DMS153 treated with DMSO at 0.1 percent for 48 hours (cell line): ENCODE measurements around the gene VIT.
A peak's percentile ranks its signal among the peaks of the same experiment; 100 is the strongest.

Experiments
- DNase-seq: peaks from one replicate; lab custom pipeline; 2025; ENCODE audit not compliant: unreplicated experiment; lab: John Stamatoyannopoulos, UW

VIT gene

GRCh38 chr2:36756438-36756837 is 59.9 kb downstream of the VIT start:
- DNase-seq = no peak

- no peak for DNase-seq
These were observed 66.4 kb downstream of the VIT start for GRCh38 chr2:36762764-36763490.

GRCh38 chr2:36769106-36769505 is 72.6 kb downstream of the VIT start:
- DNase-seq = no peak

- DNase-seq = peak; percentile 13
These were observed 74.2 kb downstream of the VIT start for GRCh38 chr2:36770542-36771287.

GRCh38 chr2:36771671-36772070 is 75.2 kb downstream of the VIT start:
- no peak for DNase-seq

GRCh38 chr2:36773947-36774346 is 77.4 kb downstream of the VIT start:
- no peak for DNase-seq

- no peak for DNase-seq
These were observed 78.8 kb downstream of the VIT start for GRCh38 chr2:36775261-36775660.

- no peak for DNase-seq
These were observed 79.3 kb downstream of the VIT start for GRCh38 chr2:36775806-36776205.

GRCh38 chr2:36777272-36777671 is 80.8 kb downstream of the VIT start:
- DNase-seq = no peak

GRCh38 chr2:36777788-36778187 is 81.3 kb downstream of the VIT start:
- DNase-seq = no peak

- DNase-seq = no peak
These were observed 83.0 kb downstream of the VIT start for GRCh38 chr2:36779462-36779861.

- DNase-seq = peak; percentile 69
These were observed 83.8 kb downstream of the VIT start for GRCh38 chr2:36780231-36780839.

- no peak for DNase-seq
These were observed 85.6 kb downstream of the VIT start for GRCh38 chr2:36781907-36782720.

GRCh38 chr2:36783246-36783645 is 86.7 kb downstream of the VIT start:
- DNase-seq = no peak

GRCh38 chr2:36785179-36785795 is 88.8 kb downstream of the VIT start:
- peak; percentile 39 for DNase-seq

- DNase-seq = no peak
These were observed 92.8 kb downstream of the VIT start for GRCh38 chr2:36789181-36789804.

- no peak for DNase-seq
These were observed 96.4 kb downstream of the VIT start for GRCh38 chr2:36792951-36793350.

GRCh38 chr2:36797324-36798070 is 101.0 kb downstream of the VIT start:
- no peak for DNase-seq

GRCh38 chr2:36798724-36799123 is 102.2 kb downstream of the VIT start:
- no peak for DNase-seq

GRCh38 chr2:36800381-36800780 is 103.9 kb downstream of the VIT start:
- DNase-seq = no peak
